Measurements from ENCODE around the gene ARID5B.

The ARID5B gene

DNA sequence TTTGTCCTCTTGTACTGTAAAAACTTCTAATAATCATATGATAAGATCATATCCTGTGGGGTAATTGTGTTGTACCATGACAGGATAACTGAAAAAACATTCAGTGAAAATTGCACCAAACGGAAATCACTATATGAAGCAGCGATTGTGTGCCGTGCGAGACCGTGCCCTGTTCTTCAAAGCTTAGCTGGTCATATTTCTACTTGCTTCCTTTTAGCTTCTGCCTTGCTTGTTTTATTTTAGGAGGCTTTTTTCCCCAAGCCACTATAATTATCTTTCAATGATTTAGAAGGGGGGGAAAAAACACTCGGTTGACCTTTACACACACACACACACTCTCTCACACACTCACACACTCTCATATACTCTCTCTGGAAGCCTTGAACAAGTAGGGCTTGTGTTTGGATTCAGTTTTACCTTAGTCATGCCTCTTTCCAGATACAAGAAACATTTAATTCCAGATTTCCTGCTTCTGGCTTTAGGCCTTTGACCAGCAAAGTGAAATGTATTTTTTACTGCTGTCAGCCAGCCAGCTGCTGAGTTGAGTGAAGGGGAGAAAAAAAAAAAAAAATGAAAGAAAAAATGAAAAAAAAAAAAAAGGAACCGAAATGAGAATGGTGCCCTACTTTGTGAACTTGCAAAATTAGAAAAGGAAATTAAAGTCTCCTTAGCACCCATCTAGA is 181.4 kb downstream of the ARID5B start:
- Histone ChIP-seq H3K9ac (ENCODE audit: low read depth, low read length) (no peak overlapping the region), H3K27me3 (ENCODE audit: control insufficient read depth, insufficient read depth, low read length) (no peaks in the 10 kb centered on the region), H3K36me3 (ENCODE audit: control insufficient read depth, insufficient read depth, low read length) (no peaks in the 10 kb centered on the region), H3K4me3 (ENCODE audit: low read depth, low read length) (no peak overlapping the region), H3K9me3 (ENCODE audit: control insufficient read depth, insufficient read depth, low read length) (no peaks in the 10 kb centered on the region), H3K27ac (ENCODE audit: low read depth, low read length) (no peak overlapping the region), H3K4me1 (ENCODE audit: control insufficient read depth, insufficient read depth, low read length) (no peaks in the 10 kb centered on the region)

- Histone ChIP-seq H3K4me3 (ENCODE audit: low read depth, low read length) (no peak overlapping the region), H3K9me3 (ENCODE audit: control insufficient read depth, insufficient read depth, low read length) (no peaks in the 10 kb centered on the region), H3K9ac (ENCODE audit: low read depth, low read length) (no peak overlapping the region), H3K36me3 (ENCODE audit: control insufficient read depth, insufficient read depth, low read length) (no peaks in the 10 kb centered on the region), H3K4me1 (ENCODE audit: control insufficient read depth, insufficient read depth, low read length) (no peaks in the 10 kb centered on the region), H3K27ac (ENCODE audit: low read depth, low read length) (no peak overlapping the region), H3K27me3 (ENCODE audit: control insufficient read depth, insufficient read depth, low read length) (no peaks in the 10 kb centered on the region)
These were observed 182.1 kb downstream of the ARID5B start for GRCh38 chr10:62083412-62084267.

DNA sequence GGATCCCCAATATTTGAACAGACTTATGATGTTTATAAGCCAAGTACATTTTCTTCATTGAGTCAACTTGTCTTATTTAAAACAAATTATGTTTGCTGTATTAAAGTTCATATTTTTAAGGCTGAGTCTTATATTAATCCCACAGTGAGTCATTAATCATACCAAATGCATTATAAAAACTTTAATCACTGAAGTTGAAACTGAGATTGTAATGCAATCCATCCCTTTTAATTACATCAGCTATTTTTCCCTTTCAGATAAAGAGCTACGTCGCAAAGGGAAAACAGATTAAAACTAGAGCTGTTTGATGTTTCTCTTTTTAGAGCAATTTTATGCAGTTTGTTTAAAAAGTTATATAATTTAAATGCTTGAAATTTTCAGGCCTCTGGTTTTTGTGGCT is 183.0 kb downstream of the ARID5B start:
- Histone ChIP-seq H3K4me3 (ENCODE audit: low read depth, low read length) (no peak overlapping the region), H3K36me3 (ENCODE audit: control insufficient read depth, insufficient read depth, low read length) (no peaks in the 10 kb centered on the region), H3K4me1 (ENCODE audit: control insufficient read depth, insufficient read depth, low read length) (no peaks in the 10 kb centered on the region), H3K27ac (ENCODE audit: low read depth, low read length) (no peak overlapping the region), H3K27me3 (ENCODE audit: control insufficient read depth, insufficient read depth, low read length) (no peaks in the 10 kb centered on the region), H3K9ac (ENCODE audit: low read depth, low read length) (no peak overlapping the region), H3K9me3 (ENCODE audit: control insufficient read depth, insufficient read depth, low read length) (no peaks in the 10 kb centered on the region)

GRCh38 chr10:62085404-62085803 is 183.9 kb downstream of the ARID5B start:
- Histone ChIP-seq H3K9me3 (ENCODE audit: control insufficient read depth, insufficient read depth, low read length) (no peaks in the 10 kb centered on the region), H3K36me3 (ENCODE audit: control insufficient read depth, insufficient read depth, low read length) (no peaks in the 10 kb centered on the region), H3K27ac (ENCODE audit: low read depth, low read length) (no peak overlapping the region), H3K27me3 (ENCODE audit: control insufficient read depth, insufficient read depth, low read length) (no peaks in the 10 kb centered on the region), H3K4me1 (ENCODE audit: control insufficient read depth, insufficient read depth, low read length) (no peaks in the 10 kb centered on the region), H3K9ac (ENCODE audit: low read depth, low read length) (no peak overlapping the region), H3K4me3 (ENCODE audit: low read depth, low read length) (no peak overlapping the region)

DNA sequence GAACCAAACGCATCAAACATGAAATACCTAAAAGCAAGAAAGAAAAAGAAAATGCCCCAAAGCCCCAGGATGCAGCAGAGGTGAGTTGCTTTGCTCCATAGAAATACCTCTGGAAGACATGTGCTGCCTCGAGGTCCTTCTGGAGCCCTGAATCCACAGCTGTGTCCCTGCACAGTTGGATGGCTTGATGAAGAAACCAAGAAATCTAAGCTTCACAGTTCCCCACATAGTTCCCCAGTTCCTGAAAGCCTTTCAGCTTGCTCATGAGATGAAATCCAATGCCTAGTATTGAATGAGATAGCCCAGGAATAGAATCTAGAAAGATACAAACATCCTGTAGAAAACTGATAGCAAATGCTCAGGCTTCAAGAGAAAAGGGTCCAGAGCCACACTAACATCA is 184.3 kb downstream of the ARID5B start:
- Histone ChIP-seq H3K9ac (ENCODE audit: low read depth, low read length) (no peak overlapping the region), H3K4me1 (ENCODE audit: control insufficient read depth, insufficient read depth, low read length) (no peaks in the 10 kb centered on the region), H3K36me3 (ENCODE audit: control insufficient read depth, insufficient read depth, low read length) (no peaks in the 10 kb centered on the region), H3K27me3 (ENCODE audit: control insufficient read depth, insufficient read depth, low read length) (no peaks in the 10 kb centered on the region), H3K27ac (ENCODE audit: low read depth, low read length) (no peak overlapping the region), H3K9me3 (ENCODE audit: control insufficient read depth, insufficient read depth, low read length) (no peaks in the 10 kb centered on the region), H3K4me3 (ENCODE audit: low read depth, low read length) (no peak overlapping the region)

- Histone ChIP-seq H3K27ac (ENCODE audit: low read depth, low read length) (no peak overlapping the region), H3K4me1 (ENCODE audit: control insufficient read depth, insufficient read depth, low read length) (no peaks in the 10 kb centered on the region)
These were observed 185.8 kb downstream of the ARID5B start for GRCh38 chr10:62087329-62087728.

GRCh38 chr10:62088786-62089185 is 187.3 kb downstream of the ARID5B start:
- H3K4me3 ChIP-seq (ENCODE audit: low read depth, low read length), result no peak overlapping the region
- H3K27ac ChIP-seq (ENCODE audit: low read depth, low read length), result no peak overlapping the region
- H3K36me3 ChIP-seq (ENCODE audit: control insufficient read depth, insufficient read depth, low read length), result no peaks in the 10 kb centered on the region
- H3K27me3 ChIP-seq (ENCODE audit: control insufficient read depth, insufficient read depth, low read length), result no peaks in the 10 kb centered on the region
- no peaks in the 10 kb centered on the region for H3K9me3 ChIP-seq (ENCODE audit: control insufficient read depth, insufficient read depth, low read length)
- H3K9ac ChIP-seq (ENCODE audit: low read depth, low read length), result no peak overlapping the region
- H3K4me1 ChIP-seq (ENCODE audit: control insufficient read depth, insufficient read depth, low read length), result peaks cover 3% of the 10 kb centered on the region; the same call in 1 of the 2 replicates

More at GRCh38 chr10:62087329-62087728, 185.8 kb downstream of the ARID5B start:
- Histone ChIP-seq H3K4me3 (ENCODE audit: low read depth, low read length) (no peak overlapping the region), H3K27me3 (ENCODE audit: control insufficient read depth, insufficient read depth, low read length) (no peaks in the 10 kb centered on the region), H3K9ac (ENCODE audit: low read depth, low read length) (no peak overlapping the region), H3K36me3 (ENCODE audit: control insufficient read depth, insufficient read depth, low read length) (no peaks in the 10 kb centered on the region), H3K9me3 (ENCODE audit: control insufficient read depth, insufficient read depth, low read length) (no peaks in the 10 kb centered on the region)

DNA sequence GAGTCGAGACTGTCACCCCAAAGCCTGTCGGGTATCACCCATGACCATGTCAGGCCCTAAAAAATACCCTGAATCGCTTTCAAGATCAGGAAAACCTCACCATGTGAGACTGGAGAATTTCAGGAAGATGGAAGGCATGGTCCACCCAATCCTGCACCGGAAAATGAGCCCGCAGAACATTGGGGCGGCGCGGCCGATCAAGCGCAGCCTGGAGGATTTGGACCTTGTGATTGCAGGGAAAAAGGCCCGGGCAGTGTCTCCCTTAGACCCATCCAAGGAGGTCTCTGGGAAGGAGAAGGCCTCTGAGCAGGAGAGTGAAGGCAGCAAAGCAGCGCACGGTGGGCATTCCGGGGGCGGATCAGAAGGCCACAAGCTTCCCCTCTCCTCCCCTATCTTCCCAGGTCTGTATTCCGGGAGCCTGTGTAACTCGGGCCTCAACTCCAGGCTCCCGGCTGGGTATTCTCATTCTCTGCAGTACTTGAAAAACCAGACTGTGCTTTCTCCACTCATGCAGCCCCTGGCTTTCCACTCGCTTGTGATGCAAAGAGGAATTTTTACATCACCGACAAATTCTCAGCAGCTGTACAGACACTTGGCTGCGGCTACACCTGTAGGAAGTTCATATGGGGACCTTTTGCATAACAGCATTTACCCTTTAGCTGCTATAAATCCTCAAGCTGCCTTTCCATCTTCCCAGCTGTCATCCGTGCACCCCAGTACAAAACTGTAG is 191.0 kb downstream of the ARID5B start:
- no peaks in the 10 kb centered on the region for H3K27me3 ChIP-seq (ENCODE audit: control insufficient read depth, insufficient read depth, low read length)
- peaks cover 7% of the 10 kb centered on the region; the same call in 1 of the 2 replicates for H3K4me1 ChIP-seq (ENCODE audit: control insufficient read depth, insufficient read depth, low read length)
- H3K36me3 ChIP-seq (ENCODE audit: control insufficient read depth, insufficient read depth, low read length), result no peaks in the 10 kb centered on the region
- H3K4me3 ChIP-seq (ENCODE audit: low read depth, low read length), result no peak overlapping the region
- H3K27ac ChIP-seq (ENCODE audit: low read depth, low read length), result no peak overlapping the region
- no peak overlapping the region for H3K9ac ChIP-seq (ENCODE audit: low read depth, low read length)
- no peaks in the 10 kb centered on the region for H3K9me3 ChIP-seq (ENCODE audit: control insufficient read depth, insufficient read depth, low read length)

GRCh38 chr10:62093863-62094291 is 192.4 kb downstream of the ARID5B start:
- no peaks in the 10 kb centered on the region for H3K27me3 ChIP-seq (ENCODE audit: control insufficient read depth, insufficient read depth, low read length)
- H3K9me3 ChIP-seq (ENCODE audit: control insufficient read depth, insufficient read depth, low read length), result no peaks in the 10 kb centered on the region
- peaks cover 7% of the 10 kb centered on the region; the same call in 1 of the 2 replicates for H3K4me1 ChIP-seq (ENCODE audit: control insufficient read depth, insufficient read depth, low read length)
- no peak overlapping the region for H3K4me3 ChIP-seq (ENCODE audit: low read depth, low read length)
- H3K36me3 ChIP-seq (ENCODE audit: control insufficient read depth, insufficient read depth, low read length), result no peaks in the 10 kb centered on the region
- H3K27ac ChIP-seq (ENCODE audit: low read depth, low read length), result no peak overlapping the region
- no peak overlapping the region for H3K9ac ChIP-seq (ENCODE audit: low read depth, low read length)

DNA sequence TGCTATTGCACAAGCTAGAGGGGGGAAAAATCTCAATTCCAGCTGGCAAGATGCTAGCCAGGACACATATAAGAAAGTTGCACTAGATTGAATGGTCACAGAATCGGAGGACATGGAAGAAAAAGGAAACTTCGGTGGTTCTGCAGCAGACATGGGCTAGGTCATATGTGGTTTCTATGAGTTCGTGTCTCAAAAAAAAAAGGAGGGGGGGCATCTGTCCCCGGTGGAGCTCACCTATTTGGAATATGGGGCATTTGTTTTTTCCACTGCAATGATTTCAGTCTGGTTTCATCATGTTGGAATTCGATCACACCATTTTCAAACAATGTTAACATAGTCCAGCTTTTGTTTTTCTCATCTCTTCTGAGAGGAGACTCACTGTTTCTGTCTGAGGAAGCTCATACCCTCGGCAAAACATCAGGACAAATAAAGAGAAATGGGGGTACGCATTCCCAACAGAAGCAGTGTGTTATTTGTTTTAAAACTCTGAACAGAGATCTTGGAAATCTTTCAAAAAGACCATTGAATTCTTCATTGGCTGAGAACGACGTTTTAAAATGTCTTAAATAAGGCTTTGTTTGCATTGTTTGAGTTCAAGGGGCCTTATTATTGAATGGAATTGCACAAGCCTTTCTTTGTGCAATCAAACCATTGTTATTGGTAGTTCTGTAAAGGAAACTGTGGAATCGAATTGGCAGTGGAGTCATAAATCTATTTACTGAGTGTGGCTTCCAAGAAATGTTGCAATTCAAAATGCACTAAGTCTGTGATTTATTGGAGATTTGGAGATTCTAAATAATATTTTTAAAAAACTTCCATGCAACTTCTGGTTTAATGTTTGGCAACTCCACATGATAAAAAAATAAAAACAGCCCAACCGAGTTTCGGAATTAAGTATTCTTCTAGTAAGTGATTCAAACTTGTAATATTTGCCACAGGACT is 194.0 kb downstream of the ARID5B start:
- Histone ChIP-seq H3K9ac (ENCODE audit: low read depth, low read length) (no peak overlapping the region), H3K4me1 (ENCODE audit: control insufficient read depth, insufficient read depth, low read length) (peaks cover 7% of the 10 kb centered on the region; the same call in 1 of the 2 replicates), H3K27ac (ENCODE audit: low read depth, low read length) (no peak overlapping the region), H3K4me3 (ENCODE audit: low read depth, low read length) (no peak overlapping the region), H3K27me3 (ENCODE audit: control insufficient read depth, insufficient read depth, low read length) (no peaks in the 10 kb centered on the region), H3K9me3 (ENCODE audit: control insufficient read depth, insufficient read depth, low read length) (no peaks in the 10 kb centered on the region), H3K36me3 (ENCODE audit: control insufficient read depth, insufficient read depth, low read length) (no peaks in the 10 kb centered on the region)
